HepG2 (cell line): Measurements from ENCODE around the gene ZFPL1. TPM values are rescaled to one million over a fixed set of nuclear protein-coding genes. Genes with fewer than 3 reads are reported as not detected.

Source experiments
- AGO1 ChIP-seq: fragments of 200-400 bp; formaldehyde crosslinking; IDR thresholded peaks from 2 replicates; pipeline ENCODE4 v1.6.1; 2017; ENCODE audit warnings: mild to moderate bottlenecking, low read depth, low read length, moderate library complexity; ENCODE audit not compliant: poor library complexity, severe bottlenecking
- BCL6 ChIP-seq: IDR thresholded peaks from 2 replicates; pipeline ENCODE4 v1.6.1; 2016; ENCODE audit warnings: missing genetic modification reagents, missing compliant biosample characterization
- CBX1 ChIP-seq: IDR thresholded peaks from one replicate; pipeline ENCODE4 v1.6.1; 2016; ENCODE audit warnings: antibody characterized with exemption, low read depth
- DNMT1 ChIP-seq: sonication (generic); formaldehyde crosslinking; IDR thresholded peaks from 2 replicates; pipeline ENCODE4 v1.5.1; 2020; ENCODE audit warnings: mild to moderate bottlenecking, missing genetic modification reagents
- ESRRA ChIP-seq: sonication (generic); formaldehyde crosslinking; IDR thresholded peaks from 2 replicates; pipeline ENCODE4 v1.5.1; 2020; ENCODE audit warnings: mild to moderate bottlenecking, low read depth, missing genetic modification reagents
- HDAC2 ChIP-seq: sonication (generic); formaldehyde crosslinking; IDR thresholded peaks from 2 replicates; pipeline ENCODE4 v1.4.0; 2020; ENCODE audit warnings: missing genetic modification reagents
- KLF13 ChIP-seq: sonication (generic); formaldehyde crosslinking; IDR thresholded peaks from 2 replicates; pipeline ENCODE4 v1.4.0; 2020; ENCODE audit warnings: mild to moderate bottlenecking, missing genetic modification reagents
- MATR3 ChIP-seq: sonication (generic); formaldehyde crosslinking; IDR thresholded peaks from 2 replicates; pipeline ENCODE4 v1.4.0; 2020; ENCODE audit warnings: missing genetic modification reagents
- NAIF1 ChIP-seq: sonication (generic); formaldehyde crosslinking; IDR thresholded peaks from 2 replicates; pipeline ENCODE4 v1.5.0; 2020; ENCODE audit warnings: mild to moderate bottlenecking, missing genetic modification reagents, borderline replicate concordance
- PAWR ChIP-seq: sonication (generic); formaldehyde crosslinking; IDR thresholded peaks from 2 replicates; pipeline ENCODE4 v1.4.0; 2020; ENCODE audit warnings: missing genetic modification reagents, mild to moderate bottlenecking, borderline replicate concordance
- POGZ ChIP-seq: sonication (generic); formaldehyde crosslinking; IDR thresholded peaks from 2 replicates; pipeline ENCODE4 v1.4.0; 2020; ENCODE audit warnings: mild to moderate bottlenecking, missing genetic modification reagents
- RFXAP ChIP-seq: sonication (generic); formaldehyde crosslinking; IDR thresholded peaks from 2 replicates; pipeline ENCODE4 v1.4.0; 2020; ENCODE audit warnings: missing genetic modification reagents, borderline replicate concordance
- SRF ChIP-seq: IDR thresholded peaks from 2 replicates; pipeline ENCODE4 v1.6.1; 2011; ENCODE audit warnings: mild to moderate bottlenecking, low read depth, low read length, moderate library complexity
- SUZ12 ChIP-seq: fragments of 150-350 bp; IDR thresholded peaks from 2 replicates; pipeline ENCODE4 v1.6.1; 2014; ENCODE audit warnings: low read depth, low read length
- ZBTB3 ChIP-seq: sonication (generic); formaldehyde crosslinking; IDR thresholded peaks from 2 replicates; pipeline ENCODE4 v1.4.0; 2020; ENCODE audit warnings: low read depth, mild to moderate bottlenecking, moderate library complexity, missing genetic modification reagents, borderline replicate concordance
- ZNF274 ChIP-seq: sonication (generic); formaldehyde crosslinking; IDR thresholded peaks from 2 replicates; pipeline ENCODE4 v1.5.1; 2020; ENCODE audit warnings: mild to moderate bottlenecking, missing genetic modification reagents
- ZNF468 ChIP-seq: sonication (generic); formaldehyde crosslinking; IDR thresholded peaks from 2 replicates; pipeline ENCODE4 v1.8.0; 2022; ENCODE audit warnings: mild to moderate bottlenecking, moderate library complexity, missing genetic modification reagents
- ZNF580 ChIP-seq: IDR thresholded peaks from 2 replicates; pipeline ENCODE4 v1.6.1; 2016; ENCODE audit warnings: low read depth, borderline replicate concordance
- ZNF605 ChIP-seq: sonication (generic); formaldehyde crosslinking; IDR thresholded peaks from 2 replicates; pipeline ENCODE4 v1.8.0; 2022; ENCODE audit warnings: mild to moderate bottlenecking, missing genetic modification reagents
- ZNF629 ChIP-seq: sonication (generic); formaldehyde crosslinking; conservative IDR thresholded peaks from 2 replicates; pipeline ENCODE4 v1.5.0; 2020; ENCODE audit warnings: missing genetic modification reagents
- ZNF644 ChIP-seq: IDR thresholded peaks from 2 replicates; pipeline ENCODE4 v1.6.1; 2016; ENCODE audit warnings: low read depth
- ZNF674 ChIP-seq: sonication (generic); formaldehyde crosslinking; IDR thresholded peaks from 2 replicates; pipeline ENCODE4 v1.5.0; 2020; ENCODE audit warnings: low read depth, mild to moderate bottlenecking, missing genetic modification reagents
- ZSCAN29 ChIP-seq: sonication (generic); formaldehyde crosslinking; conservative IDR thresholded peaks from 2 replicates; pipeline ENCODE4 v1.4.0; 2020; ENCODE audit warnings: mild to moderate bottlenecking, missing genetic modification reagents
- polyA plus RNA-seq, 8 experiments: library from polyadenylated mRNA; depleted of rRNA in 3 of 8; stranded (reverse) in 7 of 8; unstranded in 1 of 8; fragments of >200 nt; fragmentation: Illumina TruSeq in 4 of 8; extraction: Trizol in 4 of 8; gene quantifications; 2 replicates each; pipeline versions ENCODE4 v1.2.1 to v1.2.3, GENCODE V29; 2011 to 2016; ENCODE audit warnings: low read depth in 4 of 8, missing spikeins in 1 of 8, mixed read lengths in 1 of 8; ENCODE audit not compliant: insufficient read depth in 1 of 8
- total RNA-seq, 5 experiments: library from RNA; depleted of rRNA; stranded (reverse); fragments of >200 nt; fragmentation: Illumina TruSeq; extraction: Trizol; gene quantifications; 2 replicates each; pipeline ENCODE4 v1.2.3, GENCODE V29; 2016; ENCODE audit warnings: low read depth in 1 of 5
- TF ChIP-seq, protein P1 (sequence below): sonication (generic); formaldehyde crosslinking; IDR thresholded peaks from 2 replicates; pipeline ENCODE4 v1.4.0; 2020; ENCODE audit warnings: mild to moderate bottlenecking, missing genetic modification reagents

Gene ZFPL1
- total and polyA plus RNA-seq, 2 of the 13 experiments (the other 11 are each of a cell fraction or from before 2014, with no cell fraction given): 32.2 to 56.0 TPM

- TF ChIP-seq ZNF629 (CRISPR knock-in tag) (no peak; the same call in none of the 2 replicates), ZSCAN29 (CRISPR knock-in tag) (0 out of 2 replicates have a peak, but pooled peaks have one; percentile 22), CBX1 (no peak), ZNF605 (CRISPR knock-in tag) (peak; percentile 67), ESRRA (CRISPR knock-in tag) (no peak; the same call in 1 of the 2 replicates), ZNF644 (CRISPR knock-in tag) (no peak), BCL6 (CRISPR knock-in tag) (peak; percentile 19; the same call in 1 of the 2 replicates), AGO1 (peak; percentile 100), PAWR (no peak), ZNF580 (CRISPR knock-in tag) (peak; percentile 59; the same call in 1 of the 2 replicates), MATR3 (no peak), KLF13 (CRISPR knock-in tag) (no peak), SUZ12 (no peak), RFXAP (no peak), POGZ (CRISPR knock-in tag) (no peak), ZNF274 (CRISPR knock-in tag) (no peak), NAIF1 (CRISPR knock-in tag) (peak; percentile 72; the same call in 1 of the 2 replicates), DNMT1 (CRISPR knock-in tag) (peak; percentile 75; the same call in 1 of the 2 replicates), ZBTB3 (CRISPR knock-in tag) (no peak), SRF (peak; percentile 67; the same call in 1 of the 2 replicates), HDAC2 (CRISPR knock-in tag) (peak; percentile 62; the same call in 1 of the 2 replicates), ZNF468 (CRISPR knock-in tag) (no peak), ZNF674 (0 out of 2 replicates have a peak, but pooled peaks have one; percentile 38)
- TF ChIP-seq, protein P1, sequence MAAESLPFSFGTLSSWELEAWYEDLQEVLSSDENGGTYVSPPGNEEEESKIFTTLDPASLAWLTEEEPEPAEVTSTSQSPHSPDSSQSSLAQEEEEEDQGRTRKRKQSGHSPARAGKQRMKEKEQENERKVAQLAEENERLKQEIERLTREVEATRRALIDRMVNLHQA: no peak
Measured at GRCh38 chr11:65117206-65118096, 33.4 kb downstream of the ZFPL1 start, which contains the start of gene ZNHIT2 (continued).
